HEK293T (cell line): Measurements from ENCODE around the gene BFAR.

ENCODE experiments used
- ARNT ChIP-seq: fragments of 450-650 bp; IDR thresholded peaks from 2 replicates; pipeline ENCODE4 v1.6.1; 2017; ENCODE audit warnings: mild to moderate bottlenecking
- BHLHE40 ChIP-seq: fragments of 450-650 bp; IDR thresholded peaks from 2 replicates; pipeline ENCODE4 v1.6.1; 2016; ENCODE audit warnings: mild to moderate bottlenecking, moderate library complexity, borderline replicate concordance
- CTBP1 ChIP-seq: fragments of 450-650 bp; IDR thresholded peaks from 2 replicates; pipeline ENCODE4 v1.6.1; 2016; ENCODE audit warnings: borderline replicate concordance
- ELF4 ChIP-seq: fragments of 450-650 bp; IDR thresholded peaks from 2 replicates; pipeline ENCODE4 v1.6.1; 2017; ENCODE audit warnings: antibody characterized with exemption
- FOXA1 ChIP-seq: fragments of 450-650 bp; IDR thresholded peaks from 2 replicates; pipeline ENCODE4 v1.6.1; 2016; ENCODE audit warnings: mild to moderate bottlenecking
- FOXK2 ChIP-seq: fragments of 450-650 bp; IDR thresholded peaks from 2 replicates; pipeline ENCODE4 v1.6.1; 2016; ENCODE audit warnings: mild to moderate bottlenecking
- FOXM1 ChIP-seq: fragments of 450-650 bp; IDR thresholded peaks from 2 replicates; pipeline ENCODE4 v1.6.1; 2017; ENCODE audit warnings: mild to moderate bottlenecking, borderline replicate concordance
- HDGF ChIP-seq: fragments of 450-650 bp; IDR thresholded peaks from 2 replicates; pipeline ENCODE4 v1.6.1; 2017; ENCODE audit warnings: antibody characterized with exemption, borderline replicate concordance
- LEF1 ChIP-seq: fragments of 450-650 bp; IDR thresholded peaks from 2 replicates; pipeline ENCODE4 v1.6.1; 2017; ENCODE audit warnings: mild to moderate bottlenecking, borderline replicate concordance
- NFRKB ChIP-seq: fragments of 450-650 bp; IDR thresholded peaks from 2 replicates; pipeline ENCODE4 v1.6.1; 2016; ENCODE audit warnings: mild to moderate bottlenecking, moderate library complexity
- SP1 ChIP-seq: fragments of 450-650 bp; IDR thresholded peaks from 2 replicates; pipeline ENCODE4 v1.6.1; 2017
- SUZ12 ChIP-seq: fragments of 450-650 bp; IDR thresholded peaks from 2 replicates; pipeline ENCODE4 v1.6.1; 2016; ENCODE audit warnings: mild to moderate bottlenecking
- ZNF384 ChIP-seq: fragments of 450-650 bp; IDR thresholded peaks from 2 replicates; pipeline ENCODE4 v1.6.1; 2016
- TF ChIP-seq, protein P1 (sequence below): fragments of 450-650 bp; IDR thresholded peaks from 2 replicates; pipeline ENCODE4 v1.6.1; 2016

GRCh38 chr16:14668556-14669223, 35.9 kb downstream of the BFAR start:
- no peak for TF ChIP-seq CTBP1
- no peak for TF ChIP-seq SP1
- no peak for TF ChIP-seq HDGF
- no peak for TF ChIP-seq BHLHE40
- TF ChIP-seq, protein P1, sequence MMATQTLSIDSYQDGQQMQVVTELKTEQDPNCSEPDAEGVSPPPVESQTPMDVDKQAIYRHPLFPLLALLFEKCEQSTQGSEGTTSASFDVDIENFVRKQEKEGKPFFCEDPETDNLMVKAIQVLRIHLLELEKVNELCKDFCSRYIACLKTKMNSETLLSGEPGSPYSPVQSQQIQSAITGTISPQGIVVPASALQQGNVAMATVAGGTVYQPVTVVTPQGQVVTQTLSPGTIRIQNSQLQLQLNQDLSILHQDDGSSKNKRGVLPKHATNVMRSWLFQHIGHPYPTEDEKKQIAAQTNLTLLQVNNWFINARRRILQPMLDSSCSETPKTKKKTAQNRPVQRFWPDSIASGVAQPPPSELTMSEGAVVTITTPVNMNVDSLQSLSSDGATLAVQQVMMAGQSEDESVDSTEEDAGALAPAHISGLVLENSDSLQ: no peak
- no peak for TF ChIP-seq FOXK2
- no peak for TF ChIP-seq FOXA1
- TF ChIP-seq ZNF384: no peak
- no peak for TF ChIP-seq NFRKB
- TF ChIP-seq FOXM1: no peak
- TF ChIP-seq ARNT: no peak
- no peak for TF ChIP-seq SUZ12
- no peak for TF ChIP-seq LEF1
- no peak for TF ChIP-seq ELF4
